Measurements from ENCODE around the gene C2orf49. TPM values are rescaled to one million over a fixed set of nuclear protein-coding genes. Genes with fewer than 3 reads are reported as not detected.

Gene C2orf49
- total and polyA plus RNA-seq, 10 of the 15 experiments (the other 5 are each of a cell fraction or from before 2014, with no cell fraction given), result 7.2 to 24.2 (median 15.5) TPM

- TF ChIP-seq E2F8 (IDR thresholded peaks at IDR 0.05; ENCODE audit: low read depth, partially characterized antibody) (no peak), RELB (IDR thresholded peaks at IDR 0.05; ENCODE audit: low read depth) (no peak)
These were observed 31.5 kb downstream of the C2orf49 start (continued) for GRCh38 chr2:105368759-105369408.

DNA sequence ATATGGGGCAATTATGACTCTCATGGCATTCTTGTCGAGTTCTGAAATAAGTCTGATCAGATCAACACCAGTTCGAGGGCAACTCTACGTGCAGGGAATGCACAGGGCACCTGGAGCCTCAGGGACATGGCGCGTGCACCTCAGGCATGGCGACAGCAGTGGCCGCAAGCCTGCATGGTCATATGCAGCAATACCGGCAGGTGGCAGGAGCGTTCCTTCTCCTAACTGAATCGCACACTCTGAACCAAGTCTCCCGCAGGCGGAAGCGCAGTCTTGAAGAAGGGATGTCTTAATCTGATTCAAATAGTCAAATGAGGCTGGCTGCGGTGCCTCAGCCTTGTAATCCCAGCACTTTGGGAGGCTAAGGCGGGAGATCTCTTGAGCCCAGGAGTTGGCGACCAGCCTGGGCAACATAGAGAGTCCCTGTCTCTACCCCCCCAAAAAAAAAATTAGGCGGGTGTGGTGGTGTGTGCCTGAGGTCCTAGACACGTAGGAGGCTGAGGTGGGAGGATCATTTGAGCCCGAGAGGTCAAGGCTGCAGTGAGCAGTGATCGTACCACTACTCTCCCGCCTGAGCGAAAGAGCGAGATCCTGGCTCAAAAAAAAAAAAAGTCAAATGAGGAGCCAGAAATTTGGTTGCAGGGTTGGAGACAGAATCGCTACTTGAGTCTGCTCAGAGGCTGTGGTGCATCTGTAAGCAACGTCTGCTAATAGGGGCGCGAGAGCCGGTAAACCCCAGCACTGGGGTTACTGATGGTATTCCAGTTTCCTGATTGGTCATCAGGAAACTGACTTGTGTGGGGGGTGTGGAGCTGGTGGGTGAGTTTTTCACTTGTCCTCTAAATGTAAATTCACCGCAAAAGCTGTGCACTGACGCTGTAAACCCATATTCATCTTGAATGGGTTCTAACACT lies 32.7 kb downstream of the C2orf49 start:
- ChIA-PET SMC1A (ENCODE audit: uncharacterized antibody, unreplicated experiment) (interaction anchor here (0.9 to 4.2 kb wide), 6 partner anchors 26 to 177 kb away, joined by 3 to 27 read pairs (median 6); no protein-coding TSS in a partner anchor), CTCF (interaction anchor here (0.6 to 3.7 kb wide), 17 partner anchors 13 to 179 kb away, joined by 3 to 95 read pairs (median 6); no protein-coding TSS in a partner anchor), RAD21 (ENCODE audit: unreplicated experiment) (interaction anchor here (0.7 to 1.9 kb wide), 6 partner anchors 83 to 177 kb away, joined by 3 to 9 read pairs (median 4); no protein-coding TSS in a partner anchor), POLR2A (interaction anchor here (0.5 kb wide), 1 partner anchor 1153 kb away, joined by 3 read pairs; no protein-coding TSS in a partner anchor)
- FAIRE-seq (peak; percentile 98), DNase-seq (ENCODE audit: low read depth, low spot score) (peak; percentile 55), ATAC-seq (peak; percentile 91)
- no TSS peak for BruUV-seq (replicated peaks)
- Histone ChIP-seq H3K36me3 (ENCODE audit: control insufficient read depth in 2 of 2, insufficient read depth in 2 of 2, low read length in 1 of 2) (no peaks in the 10 kb centered on the region), H3K9me3 (replicated peaks; ENCODE audit: control insufficient read depth, insufficient read depth, low read length) (no peaks in the 10 kb centered on the region), H3K4me3 (no peak overlapping the region), H3K4me1 (ENCODE audit: control insufficient read depth, insufficient read depth, low read length) (peaks cover 13% of the 10 kb centered on the region), H3K4me2 (ENCODE audit: control insufficient read depth, insufficient read depth) (peak overlapping the region; percentile 77), H2AFZ (ENCODE audit: control insufficient read depth, low read depth, low read length) (peak overlapping the region; percentile 75), H4K20me1 (ENCODE audit: control insufficient read depth, insufficient read depth) (no peaks in the 10 kb centered on the region), H3K27ac (ENCODE audit: control insufficient read depth, insufficient read depth) (no peak overlapping the region), H3K79me2 (ENCODE audit: control insufficient read depth, insufficient read depth, low read length) (no peaks in the 10 kb centered on the region; the same call in none of the 2 replicates), H3K9ac (ENCODE audit: control insufficient read depth, insufficient read depth, low read length) (no peak overlapping the region), H3K27me3 (replicated peaks in 1 of 2; ENCODE audit: control insufficient read depth in 2 of 2, insufficient read depth in 2 of 2, low read length in 1 of 2) (no peaks in the 10 kb centered on the region)
- 32% methylated on average over 30 of the region's 30 CpGs for WGBS (ENCODE audit: insufficient coverage, insufficient replicate concordance, low lambda C conversion rate, missing lambda C conversion rate)
- in situ Hi-C loops (cut with MboI) (loop anchor here (5.0 kb wide), 1 partner anchor 152 kb away; no protein-coding TSS in a partner anchor), intact Hi-C loops (cut with micrococcal nuclease; ENCODE audit: unreplicated experiment) (loop anchor here (1.0 to 10.0 kb wide), 3 partner anchors 151 to 375 kb away; partner anchors contain the start of gene NCK2)
- TF ChIP-seq, protein P1, sequence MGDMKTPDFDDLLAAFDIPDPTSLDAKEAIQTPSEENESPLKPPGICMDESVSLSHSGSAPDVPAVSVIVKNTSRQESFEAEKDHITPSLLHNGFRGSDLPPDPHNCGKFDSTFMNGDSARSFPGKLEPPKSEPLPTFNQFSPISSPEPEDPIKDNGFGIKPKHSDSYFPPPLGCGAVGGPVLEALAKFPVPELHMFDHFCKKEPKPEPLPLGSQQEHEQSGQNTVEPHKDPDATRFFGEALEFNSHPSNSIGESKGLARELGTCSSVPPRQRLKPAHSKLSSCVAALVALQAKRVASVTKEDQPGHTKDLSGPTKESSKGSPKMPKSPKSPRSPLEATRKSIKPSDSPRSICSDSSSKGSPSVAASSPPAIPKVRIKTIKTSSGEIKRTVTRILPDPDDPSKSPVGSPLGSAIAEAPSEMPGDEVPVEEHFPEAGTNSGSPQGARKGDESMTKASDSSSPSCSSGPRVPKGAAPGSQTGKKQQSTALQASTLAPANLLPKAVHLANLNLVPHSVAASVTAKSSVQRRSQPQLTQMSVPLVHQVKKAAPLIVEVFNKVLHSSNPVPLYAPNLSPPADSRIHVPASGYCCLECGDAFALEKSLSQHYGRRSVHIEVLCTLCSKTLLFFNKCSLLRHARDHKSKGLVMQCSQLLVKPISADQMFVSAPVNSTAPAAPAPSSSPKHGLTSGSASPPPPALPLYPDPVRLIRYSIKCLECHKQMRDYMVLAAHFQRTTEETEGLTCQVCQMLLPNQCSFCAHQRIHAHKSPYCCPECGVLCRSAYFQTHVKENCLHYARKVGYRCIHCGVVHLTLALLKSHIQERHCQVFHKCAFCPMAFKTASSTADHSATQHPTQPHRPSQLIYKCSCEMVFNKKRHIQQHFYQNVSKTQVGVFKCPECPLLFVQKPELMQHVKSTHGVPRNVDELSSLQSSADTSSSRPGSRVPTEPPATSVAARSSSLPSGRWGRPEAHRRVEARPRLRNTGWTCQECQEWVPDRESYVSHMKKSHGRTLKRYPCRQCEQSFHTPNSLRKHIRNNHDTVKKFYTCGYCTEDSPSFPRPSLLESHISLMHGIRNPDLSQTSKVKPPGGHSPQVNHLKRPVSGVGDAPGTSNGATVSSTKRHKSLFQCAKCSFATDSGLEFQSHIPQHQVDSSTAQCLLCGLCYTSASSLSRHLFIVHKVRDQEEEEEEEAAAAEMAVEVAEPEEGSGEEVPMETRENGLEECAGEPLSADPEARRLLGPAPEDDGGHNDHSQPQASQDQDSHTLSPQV (IDR thresholded peaks at IDR 0.05), result peak; percentile 19; the same call in 1 of the 2 replicates
- TF ChIP-seq NR2C1 (IDR thresholded peaks at IDR 0.05) (no peak), CREM (IDR thresholded peaks at IDR 0.05; ENCODE audit: low read depth) (0 out of 2 replicates have a peak, but pooled peaks have one; percentile 35), POLR2AphosphoS5 (IDR thresholded peaks at IDR 0.05; ENCODE audit: low read length) (no peak), RUNX3 (IDR thresholded peaks at IDR 0.05; ENCODE audit: low read length) (peak; percentile 42; the same call in 1 of the 2 replicates), SRF (IDR thresholded peaks at IDR 0.05; ENCODE audit: low read depth in 2 of 2, low read length in 2 of 2) (no peak), IKZF1 (conservative IDR thresholded peaks at IDR 0.05) (peak; percentile 34; the same call in 1 of the 2 replicates), POU2F2 (IDR thresholded peaks at IDR 0.05; ENCODE audit: borderline replicate concordance, low read depth, low read length) (peak; percentile 66; the same call in 1 of the 3 replicates)

Measured in GM12878 (cell line).